ENCODE measurements around the gene SDK1.
"Not testable (repeated sequence)": the region's sequence is repeated elsewhere in the genome, so short reads cannot be mapped to it uniquely, and the experiment has no call there.

SDK1 gene

DNA sequence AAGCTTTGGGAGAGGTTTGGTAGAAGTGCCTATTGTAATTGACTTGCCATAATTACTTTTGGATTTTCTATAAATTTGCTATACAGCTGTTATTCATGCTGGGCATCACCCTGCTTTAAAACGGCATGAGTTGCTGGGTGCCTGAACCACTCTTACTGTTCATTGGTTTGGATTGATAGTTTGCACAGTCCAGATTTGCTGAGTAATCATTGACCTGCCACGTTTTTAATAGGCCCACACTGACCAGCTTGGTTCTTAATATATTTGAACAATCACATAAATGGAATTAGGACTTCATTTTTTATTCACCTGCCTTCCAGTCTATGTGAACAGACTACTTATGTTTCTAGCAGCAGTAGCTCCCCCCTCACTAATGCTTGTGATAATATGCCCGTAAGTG lies 630.8 kb downstream of the SDK1 start:
- TF ChIP-seq, protein P1, sequence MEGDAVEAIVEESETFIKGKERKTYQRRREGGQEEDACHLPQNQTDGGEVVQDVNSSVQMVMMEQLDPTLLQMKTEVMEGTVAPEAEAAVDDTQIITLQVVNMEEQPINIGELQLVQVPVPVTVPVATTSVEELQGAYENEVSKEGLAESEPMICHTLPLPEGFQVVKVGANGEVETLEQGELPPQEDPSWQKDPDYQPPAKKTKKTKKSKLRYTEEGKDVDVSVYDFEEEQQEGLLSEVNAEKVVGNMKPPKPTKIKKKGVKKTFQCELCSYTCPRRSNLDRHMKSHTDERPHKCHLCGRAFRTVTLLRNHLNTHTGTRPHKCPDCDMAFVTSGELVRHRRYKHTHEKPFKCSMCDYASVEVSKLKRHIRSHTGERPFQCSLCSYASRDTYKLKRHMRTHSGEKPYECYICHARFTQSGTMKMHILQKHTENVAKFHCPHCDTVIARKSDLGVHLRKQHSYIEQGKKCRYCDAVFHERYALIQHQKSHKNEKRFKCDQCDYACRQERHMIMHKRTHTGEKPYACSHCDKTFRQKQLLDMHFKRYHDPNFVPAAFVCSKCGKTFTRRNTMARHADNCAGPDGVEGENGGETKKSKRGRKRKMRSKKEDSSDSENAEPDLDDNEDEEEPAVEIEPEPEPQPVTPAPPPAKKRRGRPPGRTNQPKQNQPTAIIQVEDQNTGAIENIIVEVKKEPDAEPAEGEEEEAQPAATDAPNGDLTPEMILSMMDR (IDR thresholded peaks at IDR 0.05; ENCODE audit: control insufficient read depth, extremely low read depth, insufficient read depth) = no peak
- no peak overlapping the region for H3K4me3 ChIP-seq (ENCODE audit: low read depth, low read length)
- no peak for DNase-seq (ENCODE audit: low read depth)

DNA sequence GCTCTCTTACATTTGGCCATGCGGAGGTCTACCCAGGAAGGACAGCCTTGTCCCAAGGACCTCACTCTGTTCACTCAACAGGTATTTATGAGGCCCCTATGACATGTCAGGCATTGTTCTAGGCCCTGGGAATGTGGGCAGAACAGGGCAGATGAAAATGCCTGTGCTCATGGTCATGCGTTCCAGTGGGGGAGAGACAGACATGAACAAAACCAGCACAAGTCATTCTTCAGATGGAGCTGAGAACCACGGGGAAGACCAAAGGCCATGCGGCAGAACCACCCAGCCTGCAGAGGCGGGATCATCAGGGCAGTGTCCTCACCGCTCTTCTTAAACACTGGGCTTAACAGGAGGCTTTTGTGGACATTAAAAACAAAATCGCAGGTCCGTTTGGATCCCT lies 636.1 kb downstream of the SDK1 start:
- TF ChIP-seq, protein P1 (IDR thresholded peaks at IDR 0.05; ENCODE audit: control insufficient read depth, extremely low read depth, insufficient read depth) = no peak
- no peak overlapping the region for H3K4me3 ChIP-seq (ENCODE audit: low read depth, low read length)
- DNase-seq (ENCODE audit: low read depth) = no peak

DNA sequence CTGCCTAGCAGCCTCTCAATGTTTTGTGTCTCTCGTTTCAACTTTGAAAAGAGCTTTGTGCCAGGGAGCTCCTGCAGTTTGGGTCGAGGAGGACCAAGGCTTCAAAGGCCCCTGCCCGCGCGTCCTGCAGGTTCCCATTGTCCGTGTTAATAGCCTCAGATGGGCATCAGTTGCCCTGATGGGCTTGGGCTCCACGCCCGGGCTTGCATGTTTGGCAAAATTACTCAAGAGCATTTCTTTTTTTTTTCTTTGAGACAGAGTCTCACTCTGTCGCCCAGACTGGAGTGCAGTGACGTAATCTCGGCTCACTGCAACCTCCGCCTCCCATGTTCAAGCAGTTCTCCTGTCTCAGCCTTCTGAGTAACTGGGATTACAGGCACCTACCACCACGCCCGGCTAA lies 636.6 kb downstream of the SDK1 start:
- TF ChIP-seq, protein P1 (IDR thresholded peaks at IDR 0.05; ENCODE audit: control insufficient read depth, extremely low read depth, insufficient read depth) = no peak
- DNase-seq (ENCODE audit: low read depth) = no peak
- H3K4me3 ChIP-seq (ENCODE audit: low read depth, low read length) = no peak overlapping the region

DNA sequence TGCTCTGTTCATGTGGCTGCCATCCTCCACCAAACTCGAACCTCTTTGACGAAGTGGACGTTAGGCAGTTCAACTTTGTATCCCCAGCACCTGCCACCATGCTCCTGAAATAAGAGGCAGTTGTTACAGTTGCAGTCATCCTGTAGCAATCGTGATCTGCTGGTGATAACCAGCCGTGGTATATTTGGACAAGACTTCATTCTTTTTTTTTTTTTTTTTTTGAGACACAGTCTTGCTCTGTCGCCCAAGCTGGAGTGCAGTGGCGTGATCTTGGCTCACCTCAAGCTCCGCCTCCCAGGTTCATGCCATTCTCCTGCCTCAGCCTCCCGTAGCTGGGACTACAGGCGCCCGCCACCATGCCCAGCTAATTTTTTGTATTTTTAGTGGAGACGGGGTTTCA lies 640.7 kb downstream of the SDK1 start:
- not testable (repeated sequence) for H3K4me3 ChIP-seq (ENCODE audit: low read depth, low read length); DNase-seq (ENCODE audit: low read depth)

DNA sequence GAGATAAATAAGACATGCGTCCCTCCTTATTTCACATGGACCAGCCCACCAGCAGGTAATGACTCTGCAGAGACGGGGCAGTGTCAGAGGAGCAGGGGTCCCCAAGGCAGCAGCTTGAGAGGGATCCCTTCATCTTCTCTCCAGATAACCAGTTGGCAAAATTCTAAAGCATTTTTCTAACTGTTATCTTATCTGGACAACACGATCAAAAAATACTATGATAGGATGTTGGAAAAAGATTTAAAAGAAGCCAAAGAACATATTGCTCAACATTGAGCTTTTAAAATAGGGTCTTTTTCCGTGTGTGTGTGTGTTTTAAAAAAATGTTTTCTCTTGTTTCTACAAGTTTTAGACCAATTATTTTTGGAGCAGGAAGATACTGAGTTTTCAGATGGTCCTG lies 641.2 kb downstream of the SDK1 start:
- TF ChIP-seq, protein P1 (IDR thresholded peaks at IDR 0.05; ENCODE audit: control insufficient read depth, extremely low read depth, insufficient read depth) = no peak
- DNase-seq (ENCODE audit: low read depth) = no peak
- no peak overlapping the region for H3K4me3 ChIP-seq (ENCODE audit: low read depth, low read length)

DNA sequence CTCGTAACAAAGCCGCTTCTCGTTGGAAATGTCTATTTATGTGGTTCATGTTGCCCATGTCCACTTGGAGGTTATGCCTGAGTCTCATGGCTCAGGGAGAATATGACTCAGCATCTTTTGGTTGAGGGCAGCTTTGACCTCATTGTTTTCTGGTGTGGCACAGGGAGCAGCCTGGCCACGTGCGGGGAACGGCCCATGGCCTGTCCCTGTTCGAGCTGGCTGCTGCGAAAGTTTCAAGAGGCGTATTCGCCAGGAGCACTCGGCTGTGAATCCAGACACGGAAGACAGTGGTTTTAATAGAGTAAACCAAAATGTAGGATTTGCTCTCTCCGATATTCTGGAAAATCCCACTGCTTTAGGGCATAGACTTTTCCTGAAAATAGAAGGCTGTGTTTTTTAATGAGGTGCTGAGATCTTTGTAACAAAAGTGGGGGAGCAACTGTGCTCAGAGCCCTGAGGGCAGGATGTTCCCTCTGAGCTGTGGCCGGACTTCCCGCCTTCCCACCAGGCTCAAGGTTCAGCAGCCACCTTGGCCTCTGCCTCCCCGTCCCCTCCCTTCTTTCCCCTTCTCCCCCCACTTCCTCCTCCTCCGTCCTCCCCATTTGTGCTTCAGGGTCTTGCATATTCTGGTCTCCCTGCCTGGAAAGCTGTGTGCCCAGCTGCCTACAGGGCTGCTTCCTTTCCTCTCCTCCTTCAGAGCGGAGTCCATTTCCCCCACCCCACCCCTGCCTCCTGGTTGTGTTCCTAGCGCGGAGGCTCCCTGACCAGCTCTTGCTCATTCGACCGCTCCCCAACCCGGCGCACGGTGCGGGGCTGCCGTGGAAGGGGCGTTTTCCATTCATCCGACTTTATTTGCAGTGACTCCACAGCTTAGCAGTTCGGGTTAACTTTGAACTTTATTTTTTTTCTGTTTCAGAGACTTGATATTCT lies 642.0 kb downstream of the SDK1 start:
- no peak for DNase-seq (ENCODE audit: low read depth)
- no peak overlapping the region for H3K4me3 ChIP-seq (ENCODE audit: low read depth, low read length)
- TF ChIP-seq, protein P1 (IDR thresholded peaks at IDR 0.05; ENCODE audit: control insufficient read depth, extremely low read depth, insufficient read depth) = no peak

DNA sequence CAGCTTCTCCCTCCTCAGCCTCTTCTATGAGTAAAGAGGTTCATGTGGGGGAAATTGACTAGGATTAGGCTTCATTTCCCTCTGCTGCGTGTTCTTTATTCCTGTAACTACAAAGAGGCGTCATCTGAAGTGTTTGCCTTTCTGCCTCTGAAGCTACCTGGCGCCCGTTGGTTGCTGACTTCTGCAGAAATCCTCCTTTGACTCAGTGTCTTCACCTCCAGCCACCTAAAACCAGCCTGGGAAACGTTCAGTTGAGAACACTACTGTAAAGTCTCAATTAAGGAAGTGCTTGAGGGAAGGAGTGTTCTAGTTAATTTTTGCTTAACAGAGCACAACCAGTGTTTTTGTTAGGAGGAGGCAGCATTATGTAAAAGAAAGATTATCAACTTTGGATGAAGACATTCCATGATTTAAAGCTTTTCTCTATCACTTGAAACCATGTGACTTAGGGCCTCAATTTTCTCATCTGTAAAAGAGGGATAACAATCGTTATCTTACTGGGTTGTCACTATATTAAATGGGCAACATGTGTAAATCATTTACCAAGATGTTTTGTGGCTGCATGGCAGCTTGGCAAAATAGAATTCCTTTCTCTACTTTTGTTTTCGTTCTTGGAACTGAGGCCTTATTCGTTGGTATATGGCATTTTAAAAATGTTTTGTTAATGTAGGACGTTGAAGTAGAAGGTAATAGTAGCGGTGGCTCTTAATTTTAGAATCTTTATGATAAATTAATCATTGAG lies 642.9 kb downstream of the SDK1 start:
- DNase-seq (ENCODE audit: low read depth) = no peak
- no peak overlapping the region for H3K4me3 ChIP-seq (ENCODE audit: low read depth, low read length)
- TF ChIP-seq, protein P1 (IDR thresholded peaks at IDR 0.05; ENCODE audit: control insufficient read depth, extremely low read depth, insufficient read depth) = no peak
